ENCODE data around the gene NRIP1.
"Not testable (repeated sequence)": the region's sequence is repeated elsewhere in the genome, so short reads cannot be mapped to it uniquely, and the experiment has no call there.

Gene NRIP1

DNA sequence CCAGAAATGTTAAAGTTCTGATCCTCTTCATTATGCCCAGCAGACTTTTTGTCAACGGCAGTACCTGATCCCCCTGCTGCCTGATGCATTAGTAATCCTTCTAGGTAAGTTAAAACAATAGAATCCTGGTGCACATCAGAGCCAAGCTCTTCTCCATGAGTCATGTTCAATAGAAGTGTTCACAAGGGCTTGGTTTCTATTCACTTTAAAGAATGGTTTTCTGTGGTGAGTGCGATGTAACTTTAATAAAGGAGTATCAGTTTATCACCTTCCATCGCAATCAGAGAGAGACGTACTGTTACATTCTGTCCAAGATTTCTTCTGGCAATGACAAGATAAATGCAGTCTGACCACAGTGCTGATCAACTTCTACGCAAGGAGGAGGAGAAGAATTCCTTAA lies 96.8 kb downstream of the NRIP1 start:
- no peak for DNase-seq

DNA sequence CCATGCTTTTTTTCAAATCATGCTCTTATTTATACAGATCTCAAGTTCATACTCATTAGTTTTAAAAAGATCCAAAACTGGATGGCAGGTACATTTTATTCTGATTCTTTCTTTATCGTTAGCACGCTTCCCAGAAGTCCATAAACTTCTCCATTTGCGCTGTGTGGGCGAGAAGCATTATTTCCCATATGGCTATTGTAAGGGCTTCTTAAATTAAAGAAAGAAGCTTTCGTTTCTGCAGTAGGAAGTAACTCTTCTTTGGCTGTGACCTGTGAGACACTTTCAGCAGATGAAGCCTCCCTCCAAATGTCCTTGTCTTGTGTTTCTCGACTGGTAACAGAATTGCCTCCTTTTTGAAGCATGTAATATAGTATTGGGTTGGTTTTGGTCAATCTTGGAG lies 100.2 kb downstream of the NRIP1 start:
- no peak for DNase-seq

DNA sequence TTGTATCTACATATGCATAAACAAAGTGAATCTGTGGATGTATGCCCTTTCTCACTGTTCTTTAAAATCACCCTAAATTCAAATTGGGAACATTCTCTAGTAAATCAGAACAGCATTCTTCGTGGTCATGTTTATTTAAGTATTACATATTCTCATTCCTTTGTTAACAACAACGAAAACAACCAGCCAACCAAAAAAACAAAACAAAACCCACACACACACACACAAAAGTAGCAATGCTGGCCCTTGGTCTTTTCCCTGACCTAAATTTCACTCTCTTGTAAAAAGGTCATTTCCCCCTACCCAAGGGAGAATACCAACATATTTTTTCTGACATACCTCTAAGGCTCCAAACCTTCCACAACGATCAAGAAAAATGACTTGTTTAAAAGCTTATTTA lies 102.6 kb downstream of the NRIP1 start:
- DNase-seq: no peak

DNA sequence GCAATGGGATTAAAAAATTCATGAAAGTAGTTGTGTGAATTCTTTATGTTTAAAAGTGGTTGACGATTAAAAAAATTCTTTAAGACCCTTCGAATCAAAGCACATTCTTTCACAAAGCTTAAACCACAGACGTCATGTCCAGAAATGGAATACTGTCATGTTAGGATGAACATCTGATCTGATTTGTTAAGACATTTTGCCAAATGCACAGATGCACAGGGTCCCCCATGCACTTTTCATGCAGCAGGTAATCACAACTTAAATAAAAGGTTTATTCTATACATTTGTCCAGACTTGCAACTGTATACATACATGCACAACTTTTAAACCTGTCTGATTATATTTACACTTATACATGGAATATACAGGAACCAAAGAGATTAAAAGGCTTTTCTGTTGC lies 103.3 kb downstream of the NRIP1 start:
- DNase-seq: no peak

DNA sequence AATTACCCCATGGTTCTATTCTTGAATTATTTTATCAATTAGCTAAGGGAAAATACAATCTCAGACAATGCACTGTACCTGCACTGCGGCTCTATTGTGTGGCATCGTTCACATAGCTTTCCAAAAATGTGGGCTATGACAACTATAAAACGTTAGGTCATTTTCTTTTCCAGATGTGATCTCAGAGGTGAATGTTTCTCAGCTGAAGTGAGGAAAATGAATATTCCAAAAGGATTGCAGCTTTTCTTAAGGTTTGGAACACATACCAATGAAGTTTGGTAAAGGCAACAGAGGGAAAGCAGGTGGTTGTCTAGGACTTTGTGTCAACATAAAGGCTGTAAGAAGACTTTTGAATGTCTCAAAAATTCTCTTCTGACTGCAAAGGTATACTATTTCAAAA lies 105.5 kb downstream of the NRIP1 start:
- no peak for DNase-seq

DNA sequence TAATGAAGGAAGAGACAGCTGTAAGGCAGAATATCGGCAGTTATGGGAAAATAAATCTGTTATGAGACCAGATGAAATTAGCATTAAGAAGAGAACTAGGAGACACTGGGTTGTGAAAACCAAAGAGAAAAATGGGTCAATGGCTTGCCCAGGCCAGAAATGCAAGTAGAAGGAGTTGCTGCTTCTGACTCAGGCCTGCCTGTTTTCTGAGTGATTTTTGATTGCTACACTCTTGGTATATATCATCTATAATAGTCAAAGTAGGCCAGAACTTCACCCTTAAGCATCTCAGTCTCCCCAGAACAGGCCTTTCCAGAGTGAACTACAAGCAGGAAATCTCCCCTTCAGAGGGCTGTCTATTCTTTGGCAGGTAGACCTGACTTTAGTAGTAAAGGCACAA lies 107.0 kb downstream of the NRIP1 start:
- DNase-seq: no peak

DNA sequence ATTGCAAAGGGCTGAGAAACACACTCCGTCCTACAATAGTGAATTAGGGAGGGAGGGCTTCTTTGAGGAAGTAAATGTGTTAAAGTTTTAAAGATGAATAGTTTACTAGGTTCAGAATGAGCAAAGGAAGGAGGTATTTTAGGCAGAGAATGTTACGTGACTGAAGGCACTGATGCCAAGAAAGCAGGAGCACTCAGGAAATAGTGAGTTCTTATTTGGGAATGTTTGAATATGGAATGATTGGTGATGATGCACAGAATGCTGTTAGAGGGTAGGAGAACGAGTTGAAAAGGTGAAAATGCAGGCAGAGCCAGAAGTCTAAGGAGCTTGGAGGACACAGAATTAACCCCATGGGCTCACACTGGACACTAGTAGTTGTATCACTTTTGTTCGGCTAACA lies 108.0 kb downstream of the NRIP1 start:
- no peak for DNase-seq

DNA sequence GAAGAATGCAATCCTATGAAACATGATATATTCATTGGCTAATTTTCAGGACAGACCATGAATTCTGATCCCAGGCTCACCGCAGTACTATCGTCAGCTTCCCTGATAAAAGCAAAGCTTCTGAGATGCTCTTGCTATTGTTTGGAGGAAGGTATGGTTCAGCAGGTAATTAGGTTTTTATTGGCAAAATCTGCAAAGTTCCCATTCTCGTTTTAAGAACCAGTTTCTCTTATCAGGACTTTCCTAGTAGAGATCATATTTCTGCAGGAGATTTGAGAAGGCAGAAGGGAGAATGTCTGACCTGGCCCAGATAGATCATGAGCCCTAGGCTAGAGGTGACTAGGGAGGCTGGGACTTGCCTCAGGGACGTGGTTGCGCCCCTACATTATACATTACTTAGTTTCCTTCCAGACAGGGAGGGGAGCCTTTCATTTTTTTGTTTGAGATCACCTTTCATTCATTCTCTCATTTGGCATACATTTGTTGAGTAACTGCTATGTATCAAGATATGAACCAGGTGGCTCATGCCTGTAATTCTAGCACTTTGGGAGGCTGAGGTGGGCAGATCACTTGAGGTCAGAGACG lies 108.8 kb downstream of the NRIP1 start:
- DNase-seq: no peak

DNA sequence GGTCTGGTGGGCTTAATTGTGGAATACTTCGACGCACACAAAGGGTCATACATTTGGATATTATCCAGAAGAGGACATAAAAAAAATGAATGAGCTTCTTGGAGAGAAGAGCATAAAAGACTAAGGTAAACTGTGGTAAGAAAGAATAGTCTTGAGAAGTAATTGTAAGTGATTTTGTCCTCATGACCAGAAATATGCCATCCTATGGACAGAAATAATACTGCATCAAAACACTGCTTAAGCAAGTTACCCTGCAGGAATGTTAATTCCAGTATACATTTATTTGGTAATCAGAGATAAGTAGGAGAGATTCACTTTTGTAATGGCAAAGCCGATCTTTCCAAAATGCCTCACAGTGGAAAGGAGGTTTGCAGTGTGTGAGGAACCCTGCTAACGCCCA lies 111.9 kb downstream of the NRIP1 start:
- DNase-seq: no peak

DNA sequence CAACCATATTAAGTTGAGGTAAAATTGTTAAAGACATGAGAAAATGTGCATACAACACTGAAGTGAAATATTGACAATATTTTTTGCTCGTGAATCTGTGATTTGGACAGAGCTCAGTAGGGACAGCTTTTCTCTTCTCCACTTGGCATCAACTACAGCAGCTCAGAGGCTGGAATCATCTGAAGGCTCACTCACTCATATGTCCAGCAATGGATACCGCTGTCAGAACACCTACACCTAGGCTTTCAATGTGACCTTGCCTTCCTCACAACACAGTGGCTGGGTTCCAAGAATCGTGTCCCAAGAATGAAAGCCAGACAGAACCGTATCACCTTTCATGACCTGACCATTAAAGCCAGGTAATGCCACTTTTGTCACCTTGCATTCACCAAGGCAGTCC lies 115.2 kb downstream of the NRIP1 start:
- DNase-seq: no peak

DNA sequence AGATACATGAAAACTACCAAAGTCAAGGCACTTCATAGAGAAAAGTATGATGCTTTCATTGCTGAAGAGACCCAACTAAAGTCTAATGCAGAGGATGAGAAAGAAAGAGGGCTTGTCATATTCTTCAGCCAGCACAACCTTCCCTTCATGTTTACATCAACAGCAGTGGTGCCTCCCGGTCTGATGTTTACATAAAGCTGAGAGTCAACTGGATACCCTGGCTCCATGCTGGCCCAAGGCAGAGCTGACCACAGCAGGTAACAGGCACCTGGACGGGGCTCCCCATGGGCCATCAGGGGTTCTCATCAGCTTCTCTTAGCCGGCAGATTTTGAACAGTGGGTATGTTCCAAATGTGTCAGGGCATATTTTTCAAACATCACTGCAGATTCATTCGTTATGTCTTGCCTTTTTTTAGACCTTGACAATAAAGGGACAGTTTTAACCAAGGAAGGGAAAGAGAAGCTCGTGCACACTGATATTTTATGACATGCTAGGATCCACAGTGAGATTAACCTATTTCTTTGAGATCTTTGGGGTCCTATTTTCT lies 117.1 kb downstream of the NRIP1 start:
- DNase-seq: no peak

DNA sequence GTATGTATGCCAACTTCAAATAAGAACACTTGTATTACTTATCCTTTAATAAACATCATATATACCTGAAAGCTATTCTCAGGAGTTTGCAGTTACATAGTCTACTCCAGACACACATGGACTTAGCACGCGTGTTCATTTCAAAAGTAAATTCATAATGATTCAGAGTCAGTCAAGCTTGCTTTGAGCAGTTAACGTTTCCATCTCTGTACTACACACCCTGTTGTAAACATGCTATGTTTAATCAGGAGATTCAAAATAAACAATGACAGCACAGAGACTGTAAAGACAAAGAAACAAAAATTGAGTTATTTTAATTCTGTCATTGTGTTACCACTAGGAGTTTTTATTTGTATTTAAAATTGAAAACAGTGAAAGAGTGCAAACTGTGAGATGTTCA lies 119.6 kb downstream of the NRIP1 start:
- no peak for DNase-seq

DNA sequence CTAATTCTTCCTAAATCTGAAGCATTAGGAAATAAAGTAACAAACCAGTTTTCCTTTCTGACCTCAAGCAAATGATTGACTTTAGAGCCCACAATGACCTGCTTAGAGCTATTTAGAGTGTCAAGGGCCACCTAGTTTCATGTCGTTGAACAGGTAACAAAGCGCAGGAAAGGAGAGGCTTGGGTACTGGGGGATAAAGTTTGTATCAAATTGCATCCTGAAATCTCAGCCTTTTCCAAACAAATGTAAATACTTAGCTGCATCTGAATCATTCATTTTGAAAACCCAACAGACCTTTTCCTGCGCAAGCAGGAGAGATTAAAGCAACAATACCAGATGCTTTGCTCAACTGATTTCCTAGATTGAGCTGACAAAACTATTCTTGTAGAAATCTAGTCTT lies 121.2 kb downstream of the NRIP1 start:
- DNase-seq: no peak

DNA sequence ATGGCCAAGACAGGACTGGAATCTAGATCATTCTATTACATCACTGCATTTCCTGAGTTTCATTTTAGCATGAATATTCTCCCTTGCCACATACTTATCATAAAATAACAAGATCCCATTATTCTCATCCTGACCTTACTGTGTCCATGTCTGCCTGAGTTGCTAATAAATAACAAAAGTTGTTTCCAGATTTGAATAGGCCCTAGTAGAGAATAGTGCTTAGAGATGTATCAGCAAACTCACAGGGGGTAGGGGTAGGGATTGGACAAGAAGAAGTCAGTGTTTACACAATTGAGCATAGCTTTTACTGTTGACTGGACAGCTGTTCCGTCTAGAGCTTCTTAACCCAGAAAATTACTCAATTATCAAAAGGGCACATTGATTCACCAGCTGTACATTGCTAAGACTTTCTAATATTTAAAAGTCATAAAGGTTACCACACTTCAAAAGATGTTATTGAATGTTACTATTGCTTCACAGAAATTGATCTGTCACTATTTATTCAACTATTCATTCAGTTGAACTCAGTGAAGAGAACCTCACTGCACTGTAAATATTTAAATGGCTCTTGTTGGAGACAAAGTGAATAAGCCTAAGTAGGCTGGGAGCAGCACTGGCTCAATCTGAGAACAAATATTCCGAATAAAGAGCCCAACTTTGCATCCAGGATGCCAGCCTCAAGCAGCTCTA lies 121.9 kb downstream of the NRIP1 start:
- DNase-seq: no peak

DNA sequence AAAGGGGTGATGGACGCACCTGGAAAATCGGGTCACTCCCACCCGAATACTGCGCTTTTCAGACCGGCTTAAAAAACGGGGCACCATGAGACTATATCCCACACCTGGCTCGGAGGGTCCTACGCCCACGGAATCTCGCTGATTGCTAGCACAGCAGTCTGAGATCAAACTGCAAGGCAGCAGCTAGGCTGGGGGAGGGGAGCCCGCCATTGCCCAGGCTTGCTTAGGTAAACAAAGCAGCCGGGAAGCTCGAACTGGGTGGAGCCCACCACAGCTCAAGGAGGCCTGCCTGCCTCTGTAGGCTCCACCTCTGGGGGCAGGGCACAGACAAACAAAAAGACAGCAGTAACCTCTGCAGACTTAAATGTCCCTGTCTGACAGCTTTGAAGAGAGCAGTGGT lies 137.5 kb downstream of the NRIP1 start:
- not testable (repeated sequence) for DNase-seq

DNA sequence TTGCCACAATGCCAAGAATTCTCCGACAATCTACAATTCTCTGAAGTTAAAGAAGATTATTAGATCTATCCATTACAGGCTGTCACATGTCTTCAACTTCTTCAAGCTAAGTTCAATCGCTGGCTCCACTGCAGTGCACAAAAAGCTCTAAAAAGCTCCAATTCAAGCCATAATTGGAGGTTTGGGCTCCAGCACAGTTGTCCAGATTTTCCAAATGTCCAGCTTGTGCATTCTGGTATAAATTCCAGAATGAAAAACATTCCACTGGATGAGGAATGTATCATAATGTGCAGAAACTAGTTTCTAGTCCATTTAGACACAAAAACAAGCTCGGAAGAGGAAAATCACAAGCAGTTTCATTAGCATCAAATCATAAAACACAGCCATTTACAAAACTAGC lies 138.6 kb downstream of the NRIP1 start:
- no peak for DNase-seq

DNA sequence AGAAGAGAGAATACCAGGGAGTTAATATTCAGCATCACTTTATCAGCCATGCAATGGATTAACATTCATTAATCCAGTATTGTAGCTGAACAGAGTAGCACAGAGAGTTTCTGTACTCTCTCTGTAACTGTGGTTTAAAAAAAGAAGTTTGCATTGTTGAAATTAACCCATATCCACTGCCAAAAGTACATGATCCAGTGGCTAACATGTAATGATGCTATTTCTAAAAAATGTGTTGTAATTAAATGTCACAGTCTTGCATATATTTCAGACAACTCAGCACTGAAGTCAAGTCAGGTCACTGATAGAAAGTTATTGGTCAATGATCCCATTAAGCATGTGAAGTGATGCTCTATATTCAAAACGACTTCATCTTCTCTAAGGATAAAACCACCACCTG lies 141.3 kb downstream of the NRIP1 start:
- DNase-seq: no peak

DNA sequence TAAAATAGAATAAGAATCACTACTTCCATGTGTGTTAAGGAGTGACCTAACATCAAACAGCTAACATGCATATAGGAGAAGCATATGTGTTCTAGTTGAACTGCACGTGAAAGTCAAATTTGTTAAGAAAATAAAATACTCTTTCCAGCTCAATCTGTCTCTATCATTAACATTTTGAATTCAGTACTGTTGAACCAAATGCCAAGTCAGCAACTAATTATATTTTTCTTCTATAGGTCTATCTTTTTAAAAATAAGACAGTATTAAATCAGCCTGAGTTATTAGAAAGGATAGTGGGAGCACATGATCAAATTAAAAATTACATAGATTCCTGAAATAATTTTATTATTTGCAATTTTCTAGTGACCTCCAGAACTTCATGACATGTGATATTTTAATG lies 141.8 kb downstream of the NRIP1 start:
- DNase-seq: no peak

DNA sequence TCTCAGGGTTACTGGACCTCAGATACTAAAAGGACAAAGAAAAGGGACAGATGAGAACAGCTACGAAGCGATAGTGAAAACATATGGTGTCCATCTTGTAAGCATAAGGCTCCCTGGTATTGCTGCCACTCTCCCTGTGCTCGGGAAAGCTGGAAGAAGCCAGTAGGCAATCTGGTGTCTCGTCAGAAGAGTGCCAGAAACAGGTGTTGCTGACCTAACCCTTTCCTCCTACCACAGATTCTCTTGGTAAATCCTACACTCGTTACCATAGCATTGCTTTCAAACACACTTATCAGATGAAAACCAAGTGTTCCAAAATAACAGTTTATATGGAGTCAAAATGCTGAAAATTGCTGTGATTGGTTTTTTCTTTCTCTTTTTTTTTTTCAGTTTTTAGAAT lies 146.3 kb downstream of the NRIP1 start:
- no peak for DNase-seq

DNA sequence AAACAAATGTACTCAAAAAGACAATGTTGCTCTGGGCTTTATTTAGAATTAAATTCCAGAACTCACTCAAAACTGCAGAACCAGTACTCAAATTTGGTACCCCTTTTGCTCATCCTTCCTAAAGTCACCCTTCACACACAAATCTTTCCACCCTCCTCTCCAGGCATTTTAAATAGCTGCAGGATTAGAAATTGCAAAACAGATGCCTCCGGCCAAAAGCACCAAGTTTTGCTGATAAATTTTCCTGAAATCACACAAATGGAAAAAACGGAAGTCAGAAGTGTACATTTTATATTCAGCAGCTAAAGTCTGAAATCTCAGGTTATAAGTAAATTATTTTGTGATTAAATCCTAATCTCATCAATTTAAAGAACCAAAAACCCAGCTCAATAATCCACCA lies 147.0 kb downstream of the NRIP1 start:
- DNase-seq: no peak

DNA sequence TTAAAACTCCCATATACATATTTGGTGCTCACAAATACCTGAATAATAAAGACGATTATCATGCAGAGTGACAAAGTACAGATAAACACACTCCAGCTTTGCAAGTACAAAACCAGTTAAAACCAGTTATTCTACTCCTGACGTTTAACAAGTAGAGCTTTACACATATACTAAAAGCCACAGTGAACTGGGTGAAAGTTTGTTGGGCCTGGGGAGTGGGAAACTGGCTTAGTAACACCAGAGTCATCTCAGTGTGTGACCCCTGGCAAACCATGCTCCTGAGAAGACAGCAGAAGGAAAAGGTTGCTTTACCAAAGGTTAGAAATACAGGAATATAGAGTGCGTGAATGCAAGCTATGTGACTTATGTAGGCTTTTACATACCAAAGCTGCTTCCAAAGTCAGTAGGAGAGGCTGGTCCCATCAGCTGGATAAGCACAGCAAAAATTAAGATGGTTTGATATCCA lies 148.1 kb downstream of the NRIP1 start:
- DNase-seq: no peak

DNA sequence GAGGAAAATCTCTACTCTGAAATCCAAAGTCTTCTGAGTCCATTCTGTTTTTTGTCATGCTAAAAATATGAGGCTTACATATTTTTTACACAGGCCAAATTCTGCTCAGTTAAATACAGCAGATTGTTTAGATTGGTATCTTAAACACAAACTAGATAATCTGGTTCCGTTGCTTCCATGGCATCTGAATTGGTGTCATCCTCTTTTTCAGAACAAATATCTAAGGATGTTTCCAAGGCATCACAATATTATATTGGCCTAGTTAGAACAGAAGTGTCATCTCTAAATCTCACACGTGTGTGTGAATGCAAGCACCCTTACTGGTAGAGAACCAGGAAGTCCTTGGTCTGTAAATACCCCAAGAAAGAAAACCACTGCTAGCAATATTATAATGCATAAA lies 151.2 kb downstream of the NRIP1 start:
- no peak for DNase-seq

DNA sequence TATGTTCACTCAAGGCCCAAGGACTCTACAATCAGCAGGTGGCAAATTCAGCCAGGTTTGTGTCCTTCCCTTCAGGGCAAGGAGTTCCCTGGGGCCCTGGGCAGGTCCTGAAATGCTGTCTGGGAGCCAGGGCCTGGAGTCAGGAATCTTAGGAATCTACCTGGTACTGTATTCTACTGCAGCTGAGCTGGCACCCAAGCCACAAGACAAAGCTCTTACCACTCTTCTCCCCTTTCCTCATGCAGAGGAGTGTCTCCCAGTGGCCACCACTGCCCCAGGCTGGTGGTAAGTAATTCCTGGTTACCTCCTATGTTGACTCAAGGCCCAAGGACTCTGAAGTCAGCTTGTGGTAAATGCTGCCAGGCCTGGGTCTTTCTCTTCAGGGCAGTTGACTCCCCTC lies 153.4 kb downstream of the NRIP1 start:
- no peak for DNase-seq

All from NCI-H2171 (cell line).